ENCODE measurements around the gene OS9.

The OS9 gene

DNA sequence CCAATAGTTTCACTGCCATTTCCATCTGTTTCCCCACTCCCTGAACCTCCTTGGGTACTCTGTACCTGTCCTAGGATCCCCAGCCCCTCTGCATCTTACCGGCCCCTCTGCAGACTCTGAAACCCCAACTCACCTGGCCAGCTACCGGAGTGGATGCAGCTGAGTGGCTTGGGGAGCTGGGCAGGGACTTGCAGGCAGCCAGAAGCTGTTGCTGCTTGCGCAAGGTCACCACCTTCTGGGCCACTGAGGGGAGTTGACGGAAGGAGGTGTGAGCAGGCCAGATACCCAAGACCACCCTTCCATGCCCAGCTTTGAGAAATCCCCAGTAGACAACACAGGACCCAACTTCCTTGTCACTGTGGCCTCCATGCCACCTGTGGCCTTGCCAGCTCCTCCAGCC is 38.3 kb downstream of the OS9 start:
- TF ChIP-seq, protein P1, sequence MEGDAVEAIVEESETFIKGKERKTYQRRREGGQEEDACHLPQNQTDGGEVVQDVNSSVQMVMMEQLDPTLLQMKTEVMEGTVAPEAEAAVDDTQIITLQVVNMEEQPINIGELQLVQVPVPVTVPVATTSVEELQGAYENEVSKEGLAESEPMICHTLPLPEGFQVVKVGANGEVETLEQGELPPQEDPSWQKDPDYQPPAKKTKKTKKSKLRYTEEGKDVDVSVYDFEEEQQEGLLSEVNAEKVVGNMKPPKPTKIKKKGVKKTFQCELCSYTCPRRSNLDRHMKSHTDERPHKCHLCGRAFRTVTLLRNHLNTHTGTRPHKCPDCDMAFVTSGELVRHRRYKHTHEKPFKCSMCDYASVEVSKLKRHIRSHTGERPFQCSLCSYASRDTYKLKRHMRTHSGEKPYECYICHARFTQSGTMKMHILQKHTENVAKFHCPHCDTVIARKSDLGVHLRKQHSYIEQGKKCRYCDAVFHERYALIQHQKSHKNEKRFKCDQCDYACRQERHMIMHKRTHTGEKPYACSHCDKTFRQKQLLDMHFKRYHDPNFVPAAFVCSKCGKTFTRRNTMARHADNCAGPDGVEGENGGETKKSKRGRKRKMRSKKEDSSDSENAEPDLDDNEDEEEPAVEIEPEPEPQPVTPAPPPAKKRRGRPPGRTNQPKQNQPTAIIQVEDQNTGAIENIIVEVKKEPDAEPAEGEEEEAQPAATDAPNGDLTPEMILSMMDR (IDR thresholded peaks at IDR 0.05) = no peak

GRCh38 chr12:57732726-57733593 is 39.0 kb downstream of the OS9 start:
- TF ChIP-seq, protein P1 (IDR thresholded peaks at IDR 0.05) = no peak

DNA sequence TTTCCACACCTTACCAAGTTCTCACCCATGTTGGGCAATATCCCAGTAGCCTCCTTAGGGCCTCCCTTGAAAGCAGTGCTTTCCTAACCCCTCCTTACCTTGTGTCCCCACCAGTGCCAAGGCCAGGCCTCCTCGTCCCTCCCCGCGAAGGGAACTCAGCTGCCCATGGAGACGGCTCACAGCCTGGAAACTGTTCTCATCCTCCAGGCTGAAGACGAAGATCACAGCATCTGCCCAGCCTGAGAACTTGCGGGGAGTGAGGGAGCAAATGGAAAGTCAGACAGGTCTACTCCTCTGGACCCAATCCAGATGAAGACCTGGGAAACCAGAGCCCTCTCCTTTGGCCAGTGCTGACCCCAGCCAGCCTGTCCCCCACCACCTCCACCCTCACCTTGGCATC is 40.0 kb downstream of the OS9 start:
- TF ChIP-seq, protein P1 (IDR thresholded peaks at IDR 0.05) = no peak

DNA sequence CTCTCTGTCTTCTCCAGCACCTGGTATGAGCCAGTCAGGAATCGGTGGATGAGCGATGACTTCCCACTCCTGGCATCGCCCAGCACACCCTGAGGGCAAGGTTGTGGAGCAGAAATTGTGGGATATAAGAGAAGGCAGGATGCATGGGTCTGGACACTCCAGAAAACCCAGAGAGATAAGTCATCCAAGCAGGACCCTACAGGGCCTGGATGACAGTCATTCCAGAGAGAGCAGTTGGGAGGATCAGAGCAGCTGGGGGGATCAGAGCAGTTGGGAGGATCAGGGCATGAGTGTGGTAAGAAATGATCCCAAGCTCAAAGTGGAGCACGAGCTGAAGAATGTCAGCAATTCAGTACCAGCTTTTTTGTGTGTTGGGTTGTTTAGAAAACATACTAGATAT is 40.7 kb downstream of the OS9 start:
- TF ChIP-seq, protein P1 (IDR thresholded peaks at IDR 0.05) = no peak

DNA sequence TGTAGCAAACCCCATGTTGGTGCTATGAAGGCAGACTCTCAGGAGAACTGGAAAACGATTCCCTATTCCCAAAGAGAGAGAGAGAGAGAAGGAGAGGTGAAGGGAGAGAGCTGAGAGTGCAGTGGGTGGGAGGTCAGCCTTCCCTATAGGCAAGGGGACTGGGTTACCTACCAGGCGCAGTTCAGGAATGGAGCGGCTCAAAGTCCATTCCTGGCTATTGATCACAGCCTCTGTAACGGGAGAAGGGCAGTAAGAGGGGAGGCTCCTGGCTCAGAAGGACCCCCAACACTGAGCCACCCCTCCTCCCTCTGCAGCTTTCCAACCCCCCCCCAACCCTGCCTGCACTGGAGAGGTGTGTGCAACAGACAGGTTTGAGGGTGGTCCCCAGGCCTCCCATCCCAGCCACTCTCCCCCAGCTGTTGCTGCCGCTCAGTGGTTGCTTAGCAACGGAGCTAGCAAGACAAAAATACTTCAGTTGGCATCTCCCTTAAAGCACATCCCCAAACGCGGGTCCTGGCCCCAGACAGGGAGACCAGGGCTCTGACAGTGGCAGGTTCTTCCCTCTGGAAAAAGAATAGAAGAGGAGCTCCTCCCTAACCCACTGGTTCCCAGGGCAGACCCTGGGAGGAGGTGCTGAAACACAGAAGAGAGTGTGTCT is 41.4 kb downstream of the OS9 start:
- TF ChIP-seq, protein P1 (IDR thresholded peaks at IDR 0.05) = no peak

DNA sequence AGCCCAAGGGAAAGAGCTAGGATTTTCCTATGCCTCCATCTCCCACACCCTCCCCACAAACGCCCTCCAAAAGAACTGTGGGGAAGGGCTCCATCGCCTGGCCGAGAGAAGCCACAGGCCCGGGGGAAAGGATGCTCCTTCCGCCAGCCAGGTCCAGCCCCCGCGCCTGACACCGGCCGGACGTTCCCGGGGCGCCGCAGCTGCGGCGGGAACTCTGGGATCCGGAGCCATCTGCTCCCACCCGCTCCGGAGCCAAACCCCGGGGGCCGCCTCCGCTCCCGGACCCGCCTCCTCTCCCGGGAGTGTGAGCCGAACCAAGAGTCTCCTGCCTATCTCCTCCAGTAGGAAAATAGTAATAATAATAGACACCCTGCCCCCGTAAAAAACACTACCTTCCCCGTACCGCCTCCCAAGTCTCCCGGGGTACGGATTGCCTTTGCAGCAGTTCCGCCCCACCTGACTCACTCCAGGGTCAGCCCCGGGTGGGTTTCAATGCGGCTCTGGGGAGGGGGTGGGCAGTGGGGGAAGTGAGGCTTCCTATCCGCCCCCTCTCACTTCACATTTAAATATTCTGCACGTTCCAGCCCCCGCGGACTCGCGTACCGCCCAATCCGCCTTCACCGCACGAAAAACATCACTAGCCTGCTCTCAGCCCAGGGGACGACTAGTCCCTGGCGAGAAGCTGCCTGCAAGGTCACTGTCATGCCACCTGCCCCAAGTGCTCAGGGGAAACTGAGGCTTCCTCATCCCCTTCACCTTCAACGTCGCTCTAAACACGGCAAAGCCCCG is 42.2 kb downstream of the OS9 start:
- TF ChIP-seq, protein P1 (IDR thresholded peaks at IDR 0.05) = peak; percentile 27

GRCh38 chr12:57736741-57737466 is 43.0 kb downstream of the OS9 start:
- TF ChIP-seq, protein P1 (IDR thresholded peaks at IDR 0.05) = no peak
